Calu3 (cell line): ENCODE data around the gene ZNF205. TPM values are rescaled to one million over a fixed set of nuclear protein-coding genes. Genes with fewer than 3 reads are reported as not detected.

ENCODE experiments used
- BruUV-seq: library from RNA; stranded (reverse); fragments of 400-500 nt; replicated peaks from 2 replicates; lab custom pipeline; 2021; lab: Mats Ljungman, UMichigan
- CTCF ChIA-PET: fragments of 300-600 bp; sonication (Branson Sonifier 250); formaldehyde crosslinking; loops from one replicate; lab custom pipeline; 2022; ENCODE audit warnings: antibody characterized with exemption; lab: Charles Lee
- DNase-seq: peaks from one replicate; pipeline ENCODE4 v3.0.0; 2022
- H3K27ac Mint-ChIP-seq: one replicate; pipeline ENCODE4 v1.8.0; 2022; ENCODE audit warnings: mixed read lengths; ENCODE audit not compliant: unreplicated experiment
- H3K27me3 Mint-ChIP-seq: one replicate; pipeline ENCODE4 v1.8.0; 2022; ENCODE audit warnings: mixed read lengths; ENCODE audit not compliant: unreplicated experiment
- H3K36me3 Mint-ChIP-seq: one replicate; pipeline ENCODE4 v1.8.0; 2022; ENCODE audit warnings: mild to moderate bottlenecking, moderate library complexity, mixed read lengths; ENCODE audit not compliant: insufficient read depth, unreplicated experiment
- H3K4me1 Mint-ChIP-seq: one replicate; pipeline ENCODE4 v1.8.0; 2022; ENCODE audit warnings: mild to moderate bottlenecking, low read depth, mixed read lengths; ENCODE audit not compliant: unreplicated experiment
- H3K4me3 Mint-ChIP-seq: one replicate; pipeline ENCODE4 v1.8.0; 2022; ENCODE audit warnings: mild to moderate bottlenecking, low read depth, moderate library complexity, mixed read lengths; ENCODE audit not compliant: unreplicated experiment
- H3K9me3 Mint-ChIP-seq: one replicate; pipeline ENCODE4 v1.8.0; 2022; ENCODE audit warnings: low read depth, mixed read lengths; ENCODE audit not compliant: unreplicated experiment
- CTCF ChIP-seq: fragments of 200-600 bp; IDR thresholded peaks from one replicate; pipeline ENCODE4 v1.8.0; 2022; ENCODE audit warnings: antibody characterized with exemption; ENCODE audit not compliant: unreplicated experiment
- intact Hi-C: fragments of 100-400 bp; cut with micrococcal nuclease; formaldehyde crosslinking; loops from one replicate; pipeline ENCODE4 v1.10.0; 2022; ENCODE audit not compliant: unreplicated experiment
- total RNA-seq: library from RNA; stranded (reverse); gene quantifications from 2 replicates; pipeline ENCODE4 v1.2.3, GENCODE V29; 2022

Gene ZNF205
- total RNA-seq, 1 experiment from 2014 or later: 17.2 TPM

- no TSS peak for BruUV-seq
- intact Hi-C loops: no loop called here
- H3K9me3 Mint-ChIP-seq: no peaks in the 10 kb centered on the region
- TF ChIP-seq CTCF: no peak
- CTCF ChIA-PET: no interaction called here
- no peak overlapping the region for H3K4me3 Mint-ChIP-seq
- DNase-seq: no peak
- H3K27me3 Mint-ChIP-seq: no peaks in the 10 kb centered on the region
- H3K27ac Mint-ChIP-seq: no peak overlapping the region
- peaks cover 59% of the 10 kb centered on the region for H3K36me3 Mint-ChIP-seq
- H3K4me1 Mint-ChIP-seq: peaks cover 13% of the 10 kb centered on the region
These were observed 7.5 kb downstream of the ZNF205 start for GRCh38 chr16:3119701-3120408.

- Mint-ChIP-seq H3K27ac (no peak overlapping the region), H3K4me3 (no peak overlapping the region), H3K4me1 (peaks cover 13% of the 10 kb centered on the region), H3K9me3 (no peaks in the 10 kb centered on the region), H3K36me3 (peaks cover 63% of the 10 kb centered on the region), H3K27me3 (no peaks in the 10 kb centered on the region)
- intact Hi-C loops: no loop called here
- CTCF ChIA-PET: no interaction called here
- no TSS peak for BruUV-seq
- no peak for DNase-seq
- TF ChIP-seq CTCF: no peak
These were observed 8.0 kb downstream of the ZNF205 start for GRCh38 chr16:3120435-3120834.

GRCh38 chr16:3121851-3122467 lies 9.6 kb downstream of the ZNF205 start:
- BruUV-seq: no TSS peak

More at GRCh38 chr16:3121851-3122467, 9.6 kb downstream of the ZNF205 start:
- Mint-ChIP-seq H3K9me3 (no peaks in the 10 kb centered on the region), H3K4me3 (no peak overlapping the region), H3K27me3 (no peaks in the 10 kb centered on the region), H3K27ac (no peak overlapping the region), H3K36me3 (peaks cover 76% of the 10 kb centered on the region), H3K4me1 (peaks cover 13% of the 10 kb centered on the region)
- DNase-seq: no peak
- CTCF ChIA-PET: interaction anchor here (0.7 to 0.9 kb wide), 3 partner anchors 9 to 15 kb away, joined by 3 to 5 read pairs (median 3); no protein-coding TSS in a partner anchor
- intact Hi-C loops: no loop called here
- TF ChIP-seq CTCF: no peak
